HG02588 (cell line): ENCODE measurements around the gene ALOXE3.
"Not testable (repeated sequence)": the region's sequence is repeated elsewhere in the genome, so short reads cannot be mapped to it uniquely, and the experiment has no call there.

Experiments
- ATAC-seq: cut with Tn5 transposase; IDR thresholded peaks from one replicate; pipeline ENCODE4 v1.9.1; 2021; ENCODE audit warnings: mild to moderate bottlenecking, moderate library complexity; ENCODE audit not compliant: unreplicated experiment

The ALOXE3 gene

DNA sequence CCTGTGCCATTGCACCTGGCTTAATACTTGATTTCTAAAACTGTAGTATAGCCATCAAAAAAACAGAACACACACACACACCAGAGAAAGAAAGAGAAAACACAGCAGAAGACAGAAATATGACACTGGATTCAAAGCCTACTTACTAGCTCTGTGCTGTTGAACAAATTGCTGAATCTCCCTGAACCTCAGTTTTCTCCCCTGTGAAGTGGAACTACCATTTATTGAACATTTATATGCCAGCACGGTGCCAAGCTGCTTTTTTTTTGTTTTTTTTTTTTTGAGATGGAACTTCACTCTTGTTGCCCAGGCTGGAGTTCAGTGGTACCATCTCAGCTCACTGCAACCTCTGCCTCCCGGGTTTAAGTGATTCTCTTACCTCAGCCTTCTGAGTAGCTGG, 17.6 kb downstream of the ALOXE3 start:
- ATAC-seq, result no peak

DNA sequence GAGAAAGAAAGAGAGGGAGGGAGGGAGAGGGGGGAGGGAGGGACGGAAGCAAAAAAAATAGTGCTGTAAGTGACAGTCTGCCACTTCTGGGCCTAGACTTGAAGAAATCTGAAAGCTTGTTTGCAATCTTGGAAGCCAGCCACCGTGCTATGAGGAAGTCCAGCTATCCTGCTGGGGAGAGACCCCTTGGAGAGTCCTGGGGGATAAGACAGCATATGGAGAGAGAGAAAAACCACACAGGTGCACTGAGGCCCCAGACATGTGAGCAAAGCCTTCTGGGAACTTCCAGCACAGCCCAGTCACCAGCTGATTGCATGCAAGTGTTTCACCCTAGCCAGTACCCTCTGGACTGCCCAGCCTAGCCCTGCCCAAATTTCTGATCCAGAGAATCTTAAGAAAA, 18.2 kb downstream of the ALOXE3 start:
- no peak for ATAC-seq

DNA sequence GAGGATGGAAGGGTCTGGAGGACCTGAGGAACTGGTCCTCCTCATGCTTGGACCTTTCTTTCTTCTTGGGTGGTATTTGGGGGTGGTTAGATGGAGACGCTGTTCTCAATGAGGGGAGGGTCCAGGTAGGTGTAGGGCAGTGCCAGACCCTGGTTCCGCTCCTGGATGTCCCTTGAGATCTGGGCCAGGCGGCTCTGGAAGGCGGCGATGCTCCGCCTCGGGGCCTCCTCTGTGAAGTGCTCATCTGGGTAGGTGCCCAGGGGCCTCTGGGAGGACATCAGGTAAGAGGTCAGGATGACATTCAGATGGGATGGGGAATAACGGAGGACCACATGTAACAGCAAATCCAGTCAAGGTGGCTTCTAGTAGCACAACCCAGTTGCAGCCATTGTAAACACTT, 21.8 kb downstream of the ALOXE3 start:
- no peak for ATAC-seq

DNA sequence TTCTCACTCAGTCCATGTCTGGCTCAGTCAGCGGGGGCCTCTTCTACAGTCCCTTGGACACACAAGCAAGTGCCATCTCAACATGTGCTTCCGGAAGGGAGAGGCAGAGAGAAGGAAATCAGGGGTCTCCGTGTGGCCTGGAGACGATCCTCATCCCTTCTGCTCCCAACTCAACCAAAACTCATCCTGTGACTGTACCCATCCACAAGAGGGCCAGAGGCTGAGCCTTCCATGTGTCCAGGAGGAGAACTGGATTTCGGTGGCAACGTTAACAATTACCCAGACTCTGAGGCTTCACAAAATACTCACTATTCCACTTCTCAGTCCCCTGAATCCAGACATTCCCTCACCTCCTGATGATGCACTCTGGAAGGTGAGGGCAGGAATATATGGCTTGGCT, 23.0 kb downstream of the ALOXE3 start:
- ATAC-seq, result no peak

DNA sequence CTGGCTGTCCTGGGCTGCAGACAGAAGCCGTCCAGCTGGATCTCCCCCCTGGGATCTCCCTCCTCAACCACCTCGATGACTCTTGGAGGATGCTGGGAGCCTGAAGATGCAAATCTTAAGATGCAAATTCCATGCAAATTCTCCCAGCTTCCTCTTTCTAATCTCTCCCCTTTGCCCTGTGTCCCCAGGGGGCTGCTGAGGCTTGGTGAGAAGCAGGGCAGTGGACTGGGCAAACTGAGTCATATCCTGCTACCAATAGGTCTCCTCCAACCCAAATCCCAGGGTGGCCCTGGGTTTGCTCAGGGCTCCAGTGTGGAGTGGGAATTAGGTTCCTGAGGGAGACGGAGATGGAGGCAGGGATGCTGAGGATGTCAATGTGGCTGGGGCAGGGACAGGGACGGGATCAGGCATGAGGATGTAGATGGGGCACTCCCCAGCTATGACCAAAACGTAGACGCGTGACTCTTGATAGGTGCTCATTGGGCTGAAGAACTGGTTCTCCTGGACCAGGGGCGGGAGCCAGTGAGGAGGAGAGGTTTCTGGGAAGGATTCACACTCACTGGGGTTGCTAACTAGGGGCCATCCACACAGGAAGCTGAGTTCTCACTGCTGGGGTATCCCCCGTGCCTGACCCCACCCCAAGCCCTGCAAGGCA, 27.2 kb downstream of the ALOXE3 start:
- no peak for ATAC-seq

DNA sequence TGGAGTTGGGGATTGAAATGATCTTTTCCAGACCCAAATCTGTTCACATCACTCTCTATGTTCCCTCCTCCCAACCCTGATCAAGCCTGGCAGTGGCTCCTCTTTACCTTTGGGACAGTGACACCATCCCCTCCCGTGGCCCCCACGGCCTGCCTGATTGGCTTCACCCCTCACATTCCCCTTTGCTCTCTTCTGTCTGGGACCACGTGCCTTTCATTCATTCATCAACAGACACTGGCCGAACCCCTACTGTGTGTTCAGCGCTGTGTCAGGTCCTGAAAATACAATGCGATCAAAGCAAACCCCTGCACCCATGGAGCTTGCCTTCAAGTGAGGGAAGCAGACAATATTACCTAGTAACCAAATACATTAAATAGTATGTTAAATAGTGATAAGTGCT, 28.6 kb downstream of the ALOXE3 start:
- ATAC-seq, result no peak

DNA sequence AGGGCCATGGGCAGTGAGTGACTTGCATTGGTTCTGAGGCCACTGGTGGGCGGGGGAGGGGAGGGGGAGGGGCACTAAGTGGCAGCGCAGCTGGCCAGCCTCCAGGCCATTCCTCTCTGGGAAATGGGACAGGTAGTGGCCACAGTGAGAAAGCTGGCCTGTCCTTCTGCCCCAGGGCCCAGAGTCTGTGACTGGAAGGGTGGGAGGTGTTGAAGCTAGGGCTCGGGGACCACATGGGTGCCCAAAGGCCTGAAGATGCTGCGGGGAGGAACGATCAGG, 30.4 kb downstream of the ALOXE3 start:
- no peak for ATAC-seq

DNA sequence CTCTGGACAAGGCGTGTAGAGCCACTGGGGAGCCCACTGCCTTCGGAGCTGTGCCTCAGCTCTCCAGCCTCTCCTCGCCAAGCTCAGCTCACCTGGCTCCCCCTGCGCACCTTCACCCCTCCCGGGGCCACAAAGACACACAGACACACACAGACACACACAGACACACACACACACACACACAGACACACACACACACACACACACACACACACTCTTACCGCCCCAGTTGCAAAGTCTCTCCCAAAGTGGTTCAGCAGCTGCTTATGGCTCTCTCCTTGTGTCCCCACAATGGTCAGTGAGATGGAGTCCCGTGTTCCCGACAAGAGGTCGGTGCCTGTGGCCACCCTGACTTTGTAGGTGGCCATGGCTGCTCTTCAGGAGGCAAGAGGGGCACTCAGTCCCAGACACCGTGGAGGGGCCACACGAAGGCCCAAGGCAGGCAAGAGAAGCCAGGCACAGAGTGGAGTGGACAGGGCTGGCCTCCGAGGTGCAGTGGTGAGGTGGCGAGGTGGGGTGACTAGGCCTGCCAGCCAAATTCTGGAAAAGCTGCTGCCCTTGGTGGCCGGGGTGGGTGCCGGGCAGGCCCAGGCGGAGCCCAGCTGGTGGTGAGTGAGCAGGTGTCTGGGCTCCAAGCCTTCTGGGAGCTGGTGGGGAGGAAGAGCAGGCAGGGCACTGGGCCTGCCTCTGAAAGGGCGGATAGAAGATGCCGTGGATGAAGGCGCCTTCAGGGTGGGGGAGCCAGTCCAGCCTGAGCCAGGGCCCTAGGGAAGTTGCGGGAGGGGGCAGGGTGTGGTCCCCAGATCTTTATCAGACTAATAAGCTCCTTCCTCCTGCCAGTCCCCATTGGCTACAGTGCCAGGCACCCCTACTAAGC, 31.0 kb downstream of the ALOXE3 start, which contains the start of gene ALOX12B:
Gene ALOX12B (minus strand): TSS at position 642 of the 877 bp plus-strand sequence. CDS start 274 bp downstream, at position 368.
- ATAC-seq, result no peak

DNA sequence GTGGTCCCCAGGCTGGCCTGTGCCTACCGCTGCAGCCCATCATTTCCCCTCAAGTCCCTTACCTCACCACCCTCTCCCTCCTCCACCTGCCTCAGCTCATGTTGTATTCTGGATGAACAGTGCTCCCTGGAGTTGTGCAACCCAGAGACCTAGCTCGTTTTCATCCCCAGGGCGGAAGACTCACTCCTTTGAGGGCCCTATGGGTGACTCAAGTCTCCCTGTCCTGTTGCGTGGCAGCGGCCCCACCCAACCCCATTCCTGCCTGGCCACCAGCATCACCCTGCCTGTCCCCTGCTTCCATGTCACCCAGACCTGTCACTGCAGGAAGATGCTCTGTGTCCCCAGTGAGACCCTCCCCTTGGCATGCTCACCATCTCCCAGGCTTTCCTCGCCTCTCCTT, 34.1 kb downstream of the ALOXE3 start:
- no peak for ATAC-seq

DNA sequence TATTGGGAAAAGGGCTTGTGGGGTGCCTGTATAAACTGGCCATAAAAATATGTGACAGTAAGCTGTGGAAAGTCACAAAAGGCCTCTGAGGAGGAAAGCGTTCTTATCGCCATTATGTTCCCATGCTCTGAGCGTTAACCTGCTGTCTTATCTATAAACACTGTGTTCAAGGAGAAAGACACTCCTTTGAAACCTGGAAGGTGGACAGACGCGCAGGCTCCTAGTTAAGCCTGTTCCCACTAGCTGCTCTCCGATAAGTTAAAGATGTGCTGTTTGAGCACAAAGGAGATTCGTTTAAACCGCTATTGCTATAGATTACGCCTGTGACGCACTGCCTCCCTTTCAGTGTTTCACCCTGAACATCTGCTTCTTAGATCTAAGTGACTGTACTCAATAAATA, 36.0 kb downstream of the ALOXE3 start:
- ATAC-seq, result no peak

DNA sequence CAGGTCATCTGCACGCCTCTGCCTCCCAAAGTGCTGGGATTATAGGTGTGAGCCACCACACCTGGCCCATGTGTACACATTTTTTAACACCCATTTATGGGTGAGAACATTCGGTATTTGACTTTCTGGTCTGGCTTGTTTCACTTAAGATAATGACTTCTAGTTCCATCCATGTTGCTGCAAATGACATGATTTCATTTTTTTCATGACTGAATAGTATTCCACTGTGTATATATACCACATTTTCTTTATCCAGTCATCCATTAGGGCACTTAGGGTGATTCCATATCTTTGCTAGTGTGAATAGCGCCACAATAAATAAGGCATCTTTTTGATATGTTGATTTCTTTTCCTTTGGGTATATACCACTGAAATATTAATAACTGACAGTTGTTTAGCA, 36.4 kb downstream of the ALOXE3 start:
- no peak for ATAC-seq

DNA sequence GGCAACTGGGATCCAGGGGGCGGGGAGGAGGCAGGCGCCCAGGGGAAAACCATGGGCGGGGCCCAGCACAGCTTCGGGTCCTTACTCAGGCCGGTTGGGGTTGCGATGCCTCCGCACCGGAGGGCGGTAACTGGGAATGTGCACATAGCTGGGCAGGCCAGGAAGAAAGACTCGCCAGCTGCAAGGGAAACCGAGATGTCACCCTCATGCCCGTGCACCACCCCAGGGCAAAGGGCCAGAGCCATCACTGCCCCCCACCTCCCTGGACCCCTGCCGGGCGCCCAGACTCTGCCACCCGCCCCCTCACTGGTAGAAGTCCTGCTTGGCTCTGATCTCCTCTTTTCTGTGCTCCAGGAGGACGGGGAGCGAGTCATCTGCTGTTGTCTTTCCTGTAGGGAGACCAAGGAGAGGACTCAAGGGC, 37.5 kb downstream of the ALOXE3 start:
- ATAC-seq, result no peak

DNA sequence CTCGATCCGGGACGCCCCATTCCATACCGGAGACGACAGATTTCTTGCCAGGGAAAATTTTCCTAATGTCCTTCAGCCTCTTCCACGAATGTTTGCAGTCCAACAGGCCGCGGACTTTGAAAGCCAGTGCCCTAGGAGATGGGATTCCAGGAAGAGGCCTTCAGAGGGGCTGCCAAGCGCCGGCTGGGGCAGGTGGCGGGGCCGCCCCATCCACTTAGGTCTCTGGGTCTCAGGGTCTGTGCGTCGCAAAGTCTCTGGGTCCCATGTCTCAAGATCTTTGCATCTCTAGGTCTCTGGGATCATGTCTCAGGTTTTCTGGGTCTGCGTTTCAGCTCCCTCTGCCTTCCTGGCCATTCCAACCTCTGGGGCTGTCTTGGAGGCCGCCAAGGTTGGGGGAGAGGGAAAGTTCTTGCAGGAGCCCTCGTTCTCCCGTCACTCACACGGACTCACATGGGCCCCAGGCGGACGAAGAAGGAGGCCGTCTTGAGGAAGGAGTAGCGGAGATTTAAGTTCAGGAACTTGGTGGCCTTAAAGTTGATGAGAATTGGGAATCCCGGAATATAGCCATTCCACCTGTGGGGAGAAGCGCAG, 38.0 kb downstream of the ALOXE3 start:
- ATAC-seq, result no peak

DNA sequence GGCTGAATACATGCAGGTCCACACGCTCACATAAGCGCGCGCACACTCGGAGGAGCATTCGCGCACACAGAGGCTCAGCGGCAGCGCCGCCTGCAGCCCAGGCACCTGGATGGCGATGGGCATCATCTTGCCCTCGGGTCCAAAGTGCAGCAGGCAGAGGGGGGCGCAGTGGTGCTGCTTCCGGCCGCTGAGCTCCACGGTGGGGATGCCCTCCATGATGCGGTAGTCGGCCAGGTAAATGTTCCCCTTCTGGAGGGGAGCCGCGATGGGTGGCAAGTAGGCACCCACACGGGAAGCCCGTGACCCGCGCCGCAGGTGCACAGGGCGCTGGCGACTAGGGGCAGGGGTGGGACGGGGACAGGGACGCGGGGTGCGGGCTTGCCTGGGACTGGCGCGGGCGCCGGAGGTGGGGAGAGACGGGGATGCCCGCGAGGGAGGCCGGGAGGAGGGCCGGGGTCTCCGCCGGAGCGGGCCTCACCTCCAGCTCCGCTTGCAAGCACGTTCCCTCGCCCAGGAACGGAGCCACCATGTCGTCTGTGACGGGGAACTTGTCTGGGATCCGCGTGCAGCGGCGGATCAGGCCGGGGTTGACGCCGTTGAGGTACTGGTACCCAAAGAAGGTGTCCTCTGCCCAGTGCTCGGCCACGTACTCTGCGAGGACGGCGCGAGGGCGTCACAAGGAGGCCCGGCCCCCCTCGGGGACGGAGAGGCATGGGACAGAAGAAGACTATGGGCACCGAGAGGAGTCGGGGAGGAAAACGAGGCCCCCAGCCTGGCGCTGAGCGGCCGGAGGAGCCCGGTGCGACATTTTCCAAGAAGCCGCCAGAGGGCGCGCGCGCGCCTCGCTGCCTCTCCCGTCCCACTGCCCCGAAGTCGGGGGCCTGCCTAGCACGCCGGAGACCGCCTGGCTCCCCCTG, 38.8 kb downstream of the ALOXE3 start:
- ATAC-seq, result peak; percentile 66

DNA sequence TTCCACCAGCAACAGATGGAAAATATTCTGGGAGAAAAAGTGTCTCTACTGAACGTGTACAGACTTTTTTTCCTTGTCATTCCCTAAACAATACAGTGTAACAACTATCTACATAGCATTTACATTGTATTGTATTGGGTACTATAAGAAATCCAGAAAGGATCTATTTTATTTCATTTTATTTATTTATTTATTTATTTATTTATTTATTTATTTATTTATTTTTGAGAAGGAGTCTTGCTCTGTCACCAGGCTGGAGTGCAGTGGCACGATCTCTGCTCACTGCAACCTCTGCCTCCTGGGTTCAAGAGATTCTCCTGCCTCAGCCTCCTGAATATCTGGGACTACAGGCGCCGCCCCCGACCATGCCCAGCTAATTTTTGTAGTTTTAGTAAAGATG, 40.4 kb downstream of the ALOXE3 start:
- not testable (repeated sequence) for ATAC-seq

DNA sequence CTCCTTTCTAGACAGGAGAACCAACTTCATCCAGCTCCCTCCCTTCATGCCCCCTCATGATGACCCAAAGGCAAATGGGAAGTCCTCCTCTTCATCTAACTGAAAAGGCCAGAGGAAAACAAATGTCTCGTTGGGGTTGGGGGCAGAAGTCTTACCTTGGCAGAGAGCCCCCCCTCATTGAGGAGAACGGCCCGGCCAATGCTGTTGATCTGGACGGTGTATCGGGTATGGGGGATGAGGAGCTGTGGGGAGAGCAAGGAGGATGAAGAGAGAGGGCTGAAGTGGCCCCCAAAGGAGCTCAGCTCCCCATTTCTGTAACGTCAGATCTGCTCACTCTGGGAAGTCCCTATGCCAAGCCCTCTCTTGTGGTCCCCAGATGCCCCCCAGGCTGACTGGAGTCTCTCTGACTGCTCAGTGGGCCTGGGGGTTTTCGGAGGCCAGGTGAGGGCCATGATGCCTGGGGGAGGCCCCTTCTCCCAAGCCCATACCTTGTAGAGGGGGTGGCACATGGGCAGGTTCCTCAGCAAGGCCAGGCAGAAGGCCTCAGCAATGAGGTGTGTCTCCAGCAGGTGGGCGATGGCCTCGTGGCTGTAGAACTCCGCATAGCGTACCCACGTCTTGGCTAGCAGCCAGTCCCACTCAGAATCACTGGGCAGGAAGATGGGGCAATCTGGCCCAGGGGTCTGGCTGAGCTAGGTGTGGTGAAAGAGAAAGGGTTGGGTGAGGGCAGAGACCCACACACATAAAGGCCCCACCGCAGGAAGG, 41.6 kb downstream of the ALOXE3 start:
- ATAC-seq, result no peak

DNA sequence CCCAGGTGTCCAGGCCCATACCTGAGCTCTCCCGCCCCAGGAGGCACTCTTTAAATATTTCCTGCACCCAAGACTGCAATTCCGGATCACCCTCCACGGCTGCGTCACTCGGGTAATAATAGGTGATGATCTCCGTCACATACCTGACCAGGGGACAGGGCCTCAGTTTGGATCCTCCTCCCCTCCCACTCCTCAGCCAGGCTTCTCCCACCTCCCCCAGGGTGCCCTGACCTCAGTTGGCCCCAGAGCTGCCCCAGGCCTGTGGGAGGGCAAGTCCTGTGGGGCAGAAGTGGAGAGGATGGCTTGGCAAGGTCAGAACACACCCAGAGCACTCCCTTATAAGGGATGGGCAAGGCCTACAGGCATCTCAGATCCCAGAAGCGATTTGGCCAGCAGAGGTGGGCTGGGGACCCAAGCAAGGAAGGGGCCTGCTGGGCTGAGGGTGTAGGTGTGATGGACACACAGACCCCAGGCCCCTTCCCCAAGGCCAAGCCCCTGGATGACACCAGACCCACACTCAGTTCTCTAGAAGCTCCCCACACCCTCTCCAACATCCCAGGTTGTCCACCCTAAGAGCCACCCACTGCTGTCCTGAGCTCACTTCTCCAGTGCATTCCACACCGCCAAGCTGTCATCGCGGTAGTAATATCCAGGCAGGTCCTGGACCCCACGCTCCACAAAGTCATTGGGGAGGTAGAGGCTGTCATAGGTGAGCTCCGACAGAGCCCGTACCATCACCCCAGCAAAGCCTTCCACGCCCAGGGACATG, 42.6 kb downstream of the ALOXE3 start:
- ATAC-seq, result no peak

DNA sequence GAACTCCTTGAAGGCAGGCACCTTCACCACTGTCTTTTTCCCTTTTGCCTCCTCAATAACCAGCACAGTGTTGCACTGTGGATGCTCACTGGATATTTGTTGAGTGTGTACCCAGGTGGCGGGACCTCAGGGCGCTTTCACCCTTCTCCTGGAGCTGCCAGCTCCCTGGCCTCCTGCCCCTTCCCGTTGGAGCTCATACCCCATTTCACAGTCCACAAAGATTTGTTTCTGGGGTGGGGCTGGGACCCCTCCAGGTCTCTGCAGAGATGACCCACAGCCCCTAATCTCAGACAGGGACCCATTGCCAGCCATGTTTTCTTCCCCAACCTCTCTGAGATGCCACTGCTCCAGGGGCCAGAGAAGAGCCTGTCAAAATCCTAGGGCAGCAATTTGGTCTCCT, 43.2 kb downstream of the ALOXE3 start:
- no peak for ATAC-seq

DNA sequence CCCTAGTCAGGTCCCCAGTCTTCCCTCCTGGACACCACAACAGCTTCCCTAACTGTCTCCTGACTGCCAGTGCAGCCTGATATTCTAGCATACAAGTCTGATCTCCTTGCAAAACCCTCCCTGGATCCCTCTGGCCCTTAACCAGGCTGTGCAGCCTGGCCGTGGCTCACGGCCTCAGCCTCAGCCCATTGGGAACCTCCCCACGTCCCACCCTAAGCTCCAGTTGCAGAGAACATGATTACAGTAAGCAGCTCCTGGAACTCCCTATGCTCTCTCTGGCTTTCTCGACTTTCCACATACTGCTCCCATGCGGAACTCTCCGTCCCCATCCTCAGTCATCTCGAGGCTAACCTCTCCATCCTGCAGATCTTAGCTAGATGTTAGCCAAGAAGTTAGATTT, 43.8 kb downstream of the ALOXE3 start:
- no peak for ATAC-seq
